GOT3 (cell line): ENCODE data around the gene TCTA.

ENCODE experiments used
- DNase-seq: peaks from one replicate; lab custom pipeline; 2025; ENCODE audit warnings: mixed read lengths; lab: John Stamatoyannopoulos, UW

Gene TCTA

DNA sequence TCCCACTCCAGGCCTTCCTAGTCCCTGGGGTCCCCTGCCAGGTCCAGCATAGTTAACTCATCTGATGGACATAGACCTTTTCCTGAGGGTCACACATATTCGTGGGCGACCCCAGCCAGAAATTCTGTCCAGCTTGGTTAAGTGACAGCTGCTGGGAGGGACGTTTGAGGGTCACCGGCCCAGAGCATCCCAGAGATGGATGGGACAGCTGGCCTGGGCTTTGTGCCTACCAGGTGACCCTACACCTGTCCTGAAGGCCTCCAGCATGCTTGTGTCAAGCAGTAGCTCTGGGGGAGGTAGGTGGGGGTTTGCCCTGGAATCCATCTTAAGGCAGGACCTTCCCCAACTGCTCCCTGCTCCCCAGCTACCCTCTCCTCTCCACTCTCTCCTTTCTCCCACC is 48.7 kb downstream of the TCTA start:
- no peak for DNase-seq

DNA sequence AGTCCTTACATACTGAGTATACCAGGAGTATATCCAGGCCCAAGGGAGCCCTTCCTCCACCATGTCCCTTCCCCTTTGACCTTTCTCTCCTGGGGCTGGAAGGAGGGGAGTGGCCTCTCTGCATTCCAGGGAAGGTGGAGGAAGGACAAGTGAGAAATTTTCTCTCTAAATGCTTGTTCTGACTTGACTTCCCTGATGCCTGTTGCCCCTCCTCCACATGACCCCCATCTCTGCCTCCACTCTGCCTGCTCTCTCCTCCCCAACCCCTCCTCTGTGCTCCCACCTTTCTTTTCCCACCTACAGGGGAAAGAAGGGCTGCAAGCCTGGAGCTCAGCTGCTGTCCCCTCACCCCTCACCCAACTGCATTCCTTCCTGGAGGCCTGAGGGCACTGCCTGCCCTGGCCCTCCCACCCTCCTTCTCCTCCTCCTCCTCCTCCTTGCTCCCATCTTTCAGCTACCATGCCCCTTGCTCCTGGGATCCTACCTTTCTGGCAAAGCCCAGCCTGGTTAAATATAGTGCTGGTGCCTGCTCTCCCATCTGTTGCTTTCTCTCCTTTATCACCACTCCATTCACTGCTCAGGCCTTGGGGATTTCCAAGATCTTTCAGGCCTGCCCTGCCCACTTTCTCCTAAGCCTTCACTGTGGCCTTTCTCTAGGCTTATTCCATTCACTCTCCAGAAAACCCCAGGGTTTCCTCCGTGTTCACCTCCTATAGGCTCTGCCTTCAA is 49.4 kb downstream of the TCTA start:
- no peak for DNase-seq

DNA sequence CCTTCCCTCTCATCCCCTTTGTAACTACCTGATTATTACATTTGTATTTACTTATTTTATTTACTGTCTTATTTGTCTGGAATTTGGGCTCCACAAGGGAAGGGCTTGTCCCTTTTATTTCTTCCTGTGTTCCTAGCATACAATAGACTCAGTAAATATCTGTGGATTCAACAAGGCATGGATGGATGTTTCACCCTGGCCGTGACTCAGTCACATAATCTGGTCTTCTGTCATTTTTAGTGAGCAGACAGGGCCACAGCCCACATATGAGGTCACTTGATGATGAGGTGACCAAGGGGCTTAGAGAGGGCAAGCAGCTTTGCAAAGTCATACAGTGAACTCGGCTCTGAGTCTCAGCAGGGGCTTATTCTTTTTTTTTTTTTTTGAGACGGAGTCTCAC is 50.0 kb downstream of the TCTA start:
- DNase-seq: no peak

DNA sequence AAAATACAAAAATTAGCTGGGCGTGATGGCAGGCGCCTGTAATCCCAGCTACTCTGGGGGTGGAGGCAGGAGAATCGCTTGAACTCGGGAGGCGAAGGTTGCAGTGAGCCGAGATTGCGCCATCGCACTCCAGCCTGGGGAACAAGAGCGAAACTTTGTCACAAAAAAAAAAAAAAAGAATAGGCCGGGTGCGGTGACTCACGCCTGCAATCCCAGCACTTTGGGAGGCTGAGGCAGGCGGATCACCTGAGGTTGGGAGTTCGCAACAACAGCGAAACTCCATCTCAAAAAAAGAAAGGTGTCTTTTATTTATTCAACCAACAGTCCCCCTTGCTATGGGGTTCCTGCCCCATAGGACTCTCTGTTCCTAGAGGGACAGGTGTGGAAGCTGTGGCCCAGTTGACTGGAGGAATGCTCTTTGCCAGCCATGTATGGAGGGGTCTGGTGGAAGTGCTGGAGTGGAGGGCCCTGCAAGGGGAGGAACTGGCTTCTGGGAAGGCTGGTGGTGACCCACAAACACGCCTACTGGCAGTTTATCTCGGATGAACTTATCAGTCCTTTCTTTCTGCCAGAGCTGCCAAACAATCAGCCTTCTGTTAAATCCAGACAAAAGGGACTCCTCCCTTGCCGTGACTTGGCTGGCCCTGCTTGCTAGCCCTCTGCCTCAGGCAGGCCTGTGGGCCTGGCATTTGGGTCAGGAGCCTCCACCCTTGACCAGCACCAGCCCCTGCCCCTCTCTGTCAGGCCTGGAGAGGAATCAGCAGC is 53.2 kb downstream of the TCTA start:
- DNase-seq: no peak
